Measurements from ENCODE around the gene CARMIL1. TPM values are rescaled to one million over a fixed set of nuclear protein-coding genes. Genes with fewer than 3 reads are reported as not detected.
A peak's percentile ranks its signal among the peaks of the same experiment; 100 is the strongest.

The CARMIL1 gene
- total RNA-seq, 1 experiment from 2014 or later: 25.2 TPM

DNA sequence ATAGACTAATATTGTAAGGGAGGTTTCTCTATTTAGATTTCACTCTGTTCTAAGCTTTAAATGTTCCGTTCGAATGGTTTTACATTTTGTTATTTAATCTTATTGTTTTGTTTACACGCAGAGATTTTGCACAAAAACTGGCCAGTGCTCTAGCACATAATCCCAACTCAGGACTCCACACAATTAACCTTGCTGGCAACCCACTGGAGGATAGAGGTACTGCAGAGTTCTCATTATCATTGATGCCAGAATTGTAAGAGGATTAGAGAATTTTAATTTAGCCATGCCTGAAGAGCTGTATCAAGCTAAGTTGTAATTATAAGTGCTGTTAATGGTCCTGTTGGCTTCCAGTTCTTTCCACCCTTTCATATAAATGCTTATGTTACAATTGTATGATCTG, 193.1 kb downstream of the CARMIL1 start:
- Mint-ChIP-seq H3K9me3 (ENCODE audit: unreplicated experiment) (no peaks in the 10 kb centered on the region), H3K4me3 (ENCODE audit: unreplicated experiment) (no peak overlapping the region), H3K27me3 (ENCODE audit: insufficient read depth, unreplicated experiment) (no peaks in the 10 kb centered on the region), H3K36me3 (ENCODE audit: insufficient read depth, unreplicated experiment) (peaks cover 15% of the 10 kb centered on the region), H3K4me1 (ENCODE audit: insufficient read depth, unreplicated experiment) (peaks cover 12% of the 10 kb centered on the region), H3K27ac (ENCODE audit: low read depth, unreplicated experiment) (no peak overlapping the region)
- CTCF ChIA-PET: interaction anchor here (0.5 to 1.2 kb wide), 5 partner anchors 19 to 206 kb away, joined by 3 to 4 read pairs (median 3); no protein-coding TSS in a partner anchor
- POLR2A ChIA-PET: interaction anchor here (1.1 kb wide), 1 partner anchor 193 kb away, joined by 3 read pairs; the partner anchor contains the start of gene CARMIL1
- TF ChIP-seq, protein P1, sequence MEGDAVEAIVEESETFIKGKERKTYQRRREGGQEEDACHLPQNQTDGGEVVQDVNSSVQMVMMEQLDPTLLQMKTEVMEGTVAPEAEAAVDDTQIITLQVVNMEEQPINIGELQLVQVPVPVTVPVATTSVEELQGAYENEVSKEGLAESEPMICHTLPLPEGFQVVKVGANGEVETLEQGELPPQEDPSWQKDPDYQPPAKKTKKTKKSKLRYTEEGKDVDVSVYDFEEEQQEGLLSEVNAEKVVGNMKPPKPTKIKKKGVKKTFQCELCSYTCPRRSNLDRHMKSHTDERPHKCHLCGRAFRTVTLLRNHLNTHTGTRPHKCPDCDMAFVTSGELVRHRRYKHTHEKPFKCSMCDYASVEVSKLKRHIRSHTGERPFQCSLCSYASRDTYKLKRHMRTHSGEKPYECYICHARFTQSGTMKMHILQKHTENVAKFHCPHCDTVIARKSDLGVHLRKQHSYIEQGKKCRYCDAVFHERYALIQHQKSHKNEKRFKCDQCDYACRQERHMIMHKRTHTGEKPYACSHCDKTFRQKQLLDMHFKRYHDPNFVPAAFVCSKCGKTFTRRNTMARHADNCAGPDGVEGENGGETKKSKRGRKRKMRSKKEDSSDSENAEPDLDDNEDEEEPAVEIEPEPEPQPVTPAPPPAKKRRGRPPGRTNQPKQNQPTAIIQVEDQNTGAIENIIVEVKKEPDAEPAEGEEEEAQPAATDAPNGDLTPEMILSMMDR (IDR thresholded peaks at IDR 0.05; ENCODE audit: unreplicated experiment): no peak
- intact Hi-C loops (cut with micrococcal nuclease): no loop called here
- peak; percentile 16 for DNase-seq (ENCODE audit: unreplicated experiment)
- no TSS peak for BruUV-seq (replicated peaks)

DNA sequence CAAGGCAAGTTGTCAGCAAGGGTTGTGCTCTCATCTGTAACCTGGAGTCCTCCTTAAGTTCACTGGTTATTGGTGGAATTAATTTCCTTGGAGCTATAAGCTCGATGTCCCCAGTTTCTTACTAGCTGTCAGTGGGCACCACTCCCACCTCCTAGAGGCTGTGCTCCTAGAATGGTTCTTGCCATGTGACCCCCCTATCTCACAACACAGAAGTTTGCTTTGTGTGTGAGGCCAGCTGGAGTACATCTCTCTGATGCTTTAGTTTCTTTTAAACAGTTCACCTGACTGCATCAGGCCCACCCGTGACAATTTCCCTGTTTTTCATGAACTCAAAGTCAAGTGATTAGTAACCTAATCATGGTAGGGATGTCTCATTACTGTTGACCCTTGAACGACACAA, 193.7 kb downstream of the CARMIL1 start:
- TF ChIP-seq, protein P1 (IDR thresholded peaks at IDR 0.05; ENCODE audit: unreplicated experiment): no peak
- no peaks in the 10 kb centered on the region for H3K27me3 Mint-ChIP-seq (ENCODE audit: insufficient read depth, unreplicated experiment)
- no peak for DNase-seq (ENCODE audit: unreplicated experiment)
- no peak overlapping the region for H3K27ac Mint-ChIP-seq (ENCODE audit: low read depth, unreplicated experiment)
- CTCF ChIA-PET: interaction anchor here (0.8 to 1.2 kb wide), 4 partner anchors 18 to 207 kb away, joined by 3 to 4 read pairs (median 3); partner anchors contain the start of gene CARMIL1
- H3K9me3 Mint-ChIP-seq (ENCODE audit: unreplicated experiment): no peaks in the 10 kb centered on the region
- BruUV-seq (replicated peaks): no TSS peak
- intact Hi-C loops (cut with micrococcal nuclease): no loop called here
- H3K4me3 Mint-ChIP-seq (ENCODE audit: unreplicated experiment): no peak overlapping the region
- H3K36me3 Mint-ChIP-seq (ENCODE audit: insufficient read depth, unreplicated experiment): peaks cover 15% of the 10 kb centered on the region
- peaks cover 12% of the 10 kb centered on the region for H3K4me1 Mint-ChIP-seq (ENCODE audit: insufficient read depth, unreplicated experiment)
- POLR2A ChIA-PET: interaction anchor here (1.1 kb wide), 1 partner anchor 194 kb away, joined by 3 read pairs; the partner anchor contains the start of gene CARMIL1

DNA sequence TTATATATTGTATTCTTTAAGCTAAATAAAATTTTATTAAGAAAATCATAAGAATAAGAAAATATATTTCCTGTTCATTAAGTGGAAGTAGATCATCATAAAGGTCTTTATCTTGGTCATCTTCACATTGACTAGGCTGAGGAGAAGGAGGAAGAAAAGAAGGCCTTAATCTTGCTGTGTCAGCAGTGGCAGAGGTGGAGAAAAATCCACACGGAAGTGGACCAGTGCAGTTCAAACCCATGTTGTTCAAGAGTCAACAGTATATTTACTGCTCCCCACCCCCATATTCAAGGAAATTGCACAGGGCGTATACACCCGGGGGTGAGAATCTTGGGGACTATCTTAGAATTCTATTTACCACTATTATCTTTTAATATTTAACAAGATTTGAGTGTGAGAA, 194.3 kb downstream of the CARMIL1 start:
- H3K36me3 Mint-ChIP-seq (ENCODE audit: insufficient read depth, unreplicated experiment): peaks cover 15% of the 10 kb centered on the region
- intact Hi-C loops (cut with micrococcal nuclease): no loop called here
- no TSS peak for BruUV-seq (replicated peaks)
- DNase-seq (ENCODE audit: unreplicated experiment): no peak
- H3K27me3 Mint-ChIP-seq (ENCODE audit: insufficient read depth, unreplicated experiment): no peaks in the 10 kb centered on the region
- TF ChIP-seq, protein P1 (IDR thresholded peaks at IDR 0.05; ENCODE audit: unreplicated experiment): no peak
- H3K4me1 Mint-ChIP-seq (ENCODE audit: insufficient read depth, unreplicated experiment): peaks cover 12% of the 10 kb centered on the region
- H3K27ac Mint-ChIP-seq (ENCODE audit: low read depth, unreplicated experiment): no peak overlapping the region
- no peaks in the 10 kb centered on the region for H3K9me3 Mint-ChIP-seq (ENCODE audit: unreplicated experiment)
- no peak overlapping the region for H3K4me3 Mint-ChIP-seq (ENCODE audit: unreplicated experiment)
- POLR2A ChIA-PET: interaction anchor here (1.1 kb wide), 1 partner anchor 194 kb away, joined by 3 read pairs; the partner anchor contains the start of gene CARMIL1
- CTCF ChIA-PET: interaction anchor here (1.0 to 1.2 kb wide), 2 partner anchors 112 to 194 kb away, joined by 3 read pairs; partner anchors contain the start of gene CARMIL1

DNA sequence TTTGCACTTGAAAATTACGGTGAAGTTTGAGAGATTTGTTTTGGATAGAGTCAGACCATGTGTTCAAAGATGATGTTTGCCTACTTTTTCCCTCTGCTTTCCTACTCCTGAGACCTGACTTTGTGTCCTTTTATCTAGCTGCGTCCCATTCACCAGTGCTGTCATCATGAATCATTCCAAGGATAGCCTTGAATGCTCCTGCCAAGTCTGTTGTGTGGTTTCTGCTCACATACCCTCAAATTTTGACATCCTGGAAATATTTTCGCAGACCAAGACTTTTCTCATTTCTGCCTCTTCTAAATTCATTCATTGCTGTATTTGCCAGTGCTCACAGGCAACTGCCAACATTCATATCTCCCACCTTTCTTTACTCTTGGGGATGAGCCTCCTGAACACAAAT, 197.0 kb downstream of the CARMIL1 start:
- Mint-ChIP-seq H3K27ac (ENCODE audit: low read depth, unreplicated experiment) (no peak overlapping the region), H3K9me3 (ENCODE audit: unreplicated experiment) (no peaks in the 10 kb centered on the region), H3K36me3 (ENCODE audit: insufficient read depth, unreplicated experiment) (peaks cover 21% of the 10 kb centered on the region), H3K4me3 (ENCODE audit: unreplicated experiment) (no peak overlapping the region), H3K27me3 (ENCODE audit: insufficient read depth, unreplicated experiment) (no peaks in the 10 kb centered on the region), H3K4me1 (ENCODE audit: insufficient read depth, unreplicated experiment) (peaks cover 12% of the 10 kb centered on the region)
- POLR2A ChIA-PET: interaction anchor here (0.7 to 1.7 kb wide), 2 partner anchors 12 to 22 kb away, joined by 3 to 7 read pairs; no protein-coding TSS in a partner anchor
- intact Hi-C loops (cut with micrococcal nuclease): no loop called here
- DNase-seq (ENCODE audit: unreplicated experiment): peak; percentile 52
- CTCF ChIA-PET: interaction anchor here (0.6 to 1.8 kb wide), 5 partner anchors 14 to 225 kb away, joined by 3 to 9 read pairs (median 5); no protein-coding TSS in a partner anchor
- TF ChIP-seq, protein P1 (IDR thresholded peaks at IDR 0.05; ENCODE audit: unreplicated experiment): no peak
- no TSS peak for BruUV-seq (replicated peaks)
